ENCODE results near the gene CRTC2.
A peak's percentile ranks its signal among the peaks of the same experiment; 100 is the strongest.

Gene CRTC2

GRCh38 chr1:153968000-153968363, 9.6 kb upstream of the CRTC2 start:
- peak overlapping the region in 1 of 2 experiments; percentile 67 for H3K18ac ChIP-seq (ENCODE audit: low read depth in 1 of 2, low read length in 2 of 2)
- H2BK120ac ChIP-seq (ENCODE audit: low read depth, low read length) = peak overlapping the region; percentile 71
- H3K9ac ChIP-seq (ENCODE audit: low read length) = peak overlapping the region; percentile 89
- peak overlapping the region; percentile 44 for H3K27ac ChIP-seq (ENCODE audit: low read length, poor library complexity, severe bottlenecking)
- no peak overlapping the region for H3K23ac ChIP-seq (ENCODE audit: low read length in 2 of 2)
- peak overlapping the region; percentile 74 for H4K91ac ChIP-seq (ENCODE audit: low read length)
- H2BK12ac ChIP-seq (ENCODE audit: low read length in 2 of 2) = peak overlapping the region; percentile 61 to 63
- H3K4me2 ChIP-seq (ENCODE audit: low read length, poor library complexity, severe bottlenecking) = peak overlapping the region; percentile 72
- H2AFZ ChIP-seq (ENCODE audit: low read depth, low read length) = peak overlapping the region; percentile 66
- no peak overlapping the region for H3K14ac ChIP-seq (ENCODE audit: low read length in 2 of 2)
- no peaks in the 10 kb centered on the region for H3K27me3 ChIP-seq (ENCODE audit: control insufficient read depth in 1 of 2, insufficient read depth in 1 of 2, low read length in 2 of 2)
- DNase-seq = no peak
- H3K9me3 ChIP-seq (ENCODE audit: control insufficient read depth, low read length) = no peaks in the 10 kb centered on the region
- no peak overlapping the region for H2BK15ac ChIP-seq (ENCODE audit: low read depth, poor library complexity, severe bottlenecking)
- H2BK5ac ChIP-seq (ENCODE audit: low read depth, low read length, poor library complexity, severe bottlenecking) = no peak overlapping the region
- no peak overlapping the region for H2AK5ac ChIP-seq (ENCODE audit: low read length, severe bottlenecking)
- H4K8ac ChIP-seq (ENCODE audit: low read length) = peak overlapping the region; percentile 97
- WGBS = 45% methylated on average over 6 of the region's 8 CpGs
- peaks cover 10% of the 10 kb centered on the region for H3K79me1 ChIP-seq (replicated peaks; ENCODE audit: low read length, poor library complexity, severe bottlenecking)
- H3K4me3 ChIP-seq (ENCODE audit: insufficient read depth in 1 of 2, low read depth in 1 of 2, low read length in 2 of 2) = peak overlapping the region; percentile 43 to 95
- H3K4me1 ChIP-seq (ENCODE audit: control insufficient read depth, insufficient read depth, low read depth, low read length) = peaks cover 10% of the 10 kb centered on the region
- peaks cover 4 to 6% of the 10 kb centered on the region in 2 experiments for H3K36me3 ChIP-seq (ENCODE audit: control insufficient read depth in 1 of 2, insufficient read depth in 2 of 2, low read depth in 1 of 2, low read length in 2 of 2)
- peak overlapping the region; percentile 69 to 94 for H3K4ac ChIP-seq (ENCODE audit: low read depth in 1 of 2, low read length in 2 of 2)

- peak within 1 kb of the TSS; percentile 24 for H2BK5ac ChIP-seq (ENCODE audit: low read depth, low read length, poor library complexity, severe bottlenecking)
- H4K91ac ChIP-seq (ENCODE audit: low read length) = peak within 1 kb of the TSS; percentile 74
- H3K9me3 ChIP-seq (ENCODE audit: control insufficient read depth, low read length) = no peaks in the 10 kb centered on the region
- H3K4me1 ChIP-seq (ENCODE audit: control insufficient read depth, insufficient read depth, low read depth, low read length) = peaks cover 12% of the 10 kb centered on the region
- peaks cover 10% of the 10 kb centered on the region for H3K79me1 ChIP-seq (replicated peaks; ENCODE audit: low read length, poor library complexity, severe bottlenecking)
- peak within 1 kb of the TSS; percentile 90 for H3K27ac ChIP-seq (ENCODE audit: low read length, poor library complexity, severe bottlenecking)
- H2BK15ac ChIP-seq (ENCODE audit: low read depth, poor library complexity, severe bottlenecking) = no peak within 1 kb of the TSS
- H3K4ac ChIP-seq (ENCODE audit: low read depth in 1 of 2, low read length in 2 of 2) = peak within 1 kb of the TSS; percentile 69 to 94
- no peak within 1 kb of the TSS for H3K23ac ChIP-seq (ENCODE audit: low read length in 2 of 2)
- H4K8ac ChIP-seq (ENCODE audit: low read length) = peak within 1 kb of the TSS; percentile 97
- no peaks in the 10 kb centered on the region for H3K27me3 ChIP-seq (ENCODE audit: control insufficient read depth in 1 of 2, insufficient read depth in 1 of 2, low read length in 2 of 2)
- H2BK12ac ChIP-seq (ENCODE audit: low read length in 2 of 2) = peak within 1 kb of the TSS; percentile 61 to 63
- peak within 1 kb of the TSS; percentile 86 for H2AFZ ChIP-seq (ENCODE audit: low read depth, low read length)
- 2% methylated on average over 56 of the region's 60 CpGs for WGBS
- H2AK5ac ChIP-seq (ENCODE audit: low read length, severe bottlenecking) = peak within 1 kb of the TSS; percentile 11
- peak; percentile 99 for DNase-seq
- peak within 1 kb of the TSS; percentile 70 to 95 for H3K4me3 ChIP-seq (ENCODE audit: insufficient read depth in 1 of 2, low read depth in 1 of 2, low read length in 2 of 2)
- H2BK120ac ChIP-seq (ENCODE audit: low read depth, low read length) = peak within 1 kb of the TSS; percentile 85
- H3K9ac ChIP-seq (ENCODE audit: low read length) = peak within 1 kb of the TSS; percentile 89
- H3K4me2 ChIP-seq (ENCODE audit: low read length, poor library complexity, severe bottlenecking) = peak within 1 kb of the TSS; percentile 72
- no peaks in the 10 kb centered on the region for H3K36me3 ChIP-seq (ENCODE audit: control insufficient read depth in 1 of 2, insufficient read depth in 2 of 2, low read depth in 1 of 2, low read length in 2 of 2)
- H3K18ac ChIP-seq (ENCODE audit: low read depth in 1 of 2, low read length in 2 of 2) = peak within 1 kb of the TSS; percentile 67 to 89
- peak within 1 kb of the TSS in 1 of 2 experiments; percentile 72 for H3K14ac ChIP-seq (ENCODE audit: low read length in 2 of 2)
These were observed 8.9 kb upstream of the CRTC2 start, which contains the start of gene CREB3L4 for GRCh38 chr1:153967107-153967999. TSS of gene CREB3L4 (plus strand) at chr1:153967902. CDS start at chr1:153968526, 624 bp downstream.

- Histone ChIP-seq H3K9me3 (ENCODE audit: control insufficient read depth, low read length) (no peaks in the 10 kb centered on the region), H3K4me2 (ENCODE audit: low read length, poor library complexity, severe bottlenecking) (peak overlapping the region; percentile 85), H2BK15ac (ENCODE audit: low read depth, poor library complexity, severe bottlenecking) (peak overlapping the region; percentile 73), H3K36me3 (ENCODE audit: control insufficient read depth in 1 of 2, insufficient read depth in 2 of 2, low read depth in 1 of 2, low read length in 2 of 2) (peaks cover 16 to 24% of the 10 kb centered on the region in 2 experiments), H3K14ac (ENCODE audit: low read length in 2 of 2) (peak overlapping the region in 1 of 2 experiments; percentile 73), H4K8ac (ENCODE audit: low read length) (peak overlapping the region; percentile 74), H4K91ac (ENCODE audit: low read length) (peak overlapping the region; percentile 78), H2AK5ac (ENCODE audit: low read length, severe bottlenecking) (peak overlapping the region; percentile 11), H2BK12ac (ENCODE audit: low read length in 2 of 2) (peak overlapping the region in 1 of 2 experiments; percentile 75), H2BK120ac (ENCODE audit: low read depth, low read length) (no peak overlapping the region), H3K27me3 (ENCODE audit: control insufficient read depth in 1 of 2, insufficient read depth in 1 of 2, low read length in 2 of 2) (no peaks in the 10 kb centered on the region), H3K4ac (ENCODE audit: low read depth in 1 of 2, low read length in 2 of 2) (peak overlapping the region; percentile 46 to 92), H3K9ac (ENCODE audit: low read length) (peak overlapping the region; percentile 92), H3K4me1 (ENCODE audit: control insufficient read depth, insufficient read depth, low read depth, low read length) (peaks cover 14% of the 10 kb centered on the region), H3K18ac (ENCODE audit: low read depth in 1 of 2, low read length in 2 of 2) (peak overlapping the region; percentile 2 to 67), H3K4me3 (ENCODE audit: insufficient read depth in 1 of 2, low read depth in 1 of 2, low read length in 2 of 2) (peak overlapping the region; percentile 49 to 97), H2BK5ac (ENCODE audit: low read depth, low read length, poor library complexity, severe bottlenecking) (no peak overlapping the region), H3K79me1 (replicated peaks; ENCODE audit: low read length, poor library complexity, severe bottlenecking) (peaks cover 17% of the 10 kb centered on the region), H3K27ac (ENCODE audit: low read length, poor library complexity, severe bottlenecking) (peak overlapping the region; percentile 86), H3K23ac (ENCODE audit: low read length in 2 of 2) (peak overlapping the region in 1 of 2 experiments; percentile 2), H2AFZ (ENCODE audit: low read depth, low read length) (peak overlapping the region; percentile 29)
- 0% methylated on average over 22 of the region's 22 CpGs for WGBS
- no peak for DNase-seq
These were observed 5.5 kb upstream of the CRTC2 start for GRCh38 chr1:153963850-153964331.
